K562 (cell line): Measurements from ENCODE around the gene TMEM120B. TPM values are rescaled to one million over a fixed set of nuclear protein-coding genes. Genes with fewer than 3 reads are reported as not detected.

Experiments
- BCLAF1 ChIP-seq, 2 experiments: fragments of 450-650 bp in 1 of 2; IDR thresholded peaks; 2 replicates each; pipeline ENCODE4 v1.6.1; 2011 to 2017; ENCODE audit warnings: low read depth in 2 of 2, antibody characterized with exemption in 1 of 2, borderline replicate concordance in 1 of 2, low read length in 1 of 2, mild to moderate bottlenecking in 1 of 2, mixed read lengths in 1 of 2; ENCODE audit not compliant: control insufficient read depth in 1 of 2
- MAFG ChIP-seq: fragments of 450-650 bp; conservative IDR thresholded peaks from 2 replicates; pipeline ENCODE4 v1.6.1; 2016; ENCODE audit warnings: missing genetic modification characterization, missing compliant biosample characterization
- MIER1 ChIP-seq: fragments of 450-650 bp; IDR thresholded peaks from 2 replicates; pipeline ENCODE4 v1.6.1; 2016; ENCODE audit warnings: antibody characterized with exemption, mild to moderate bottlenecking, low read depth
- RFX7 ChIP-seq: fragments of 250-450 bp; sonication (Bioruptor Pico); IDR thresholded peaks from 2 replicates; pipeline ENCODE4 v1.5.1; 2021; ENCODE audit warnings: mild to moderate bottlenecking
- ZNF445 ChIP-seq: fragments of 250-450 bp; sonication (Bioruptor Pico); IDR thresholded peaks from 2 replicates; pipeline ENCODE4 v1.4.0; 2020; ENCODE audit warnings: low read depth, mild to moderate bottlenecking, moderate library complexity
- ZNF740 ChIP-seq, 3 experiments: fragments of 200-800 bp in 1 of 3; sonication (Bioruptor generic) in 1 of 3; sonication (generic) in 1 of 3; formaldehyde crosslinking in 1 of 3; IDR thresholded peaks; 2 replicates each; pipeline versions ENCODE4 v1.6.1 to v1.8.0; 2016 to 2022; ENCODE audit warnings: mild to moderate bottlenecking in 2 of 3, missing compliant biosample characterization in 2 of 3, missing genetic modification characterization in 2 of 3, missing genetic modification reagents in 1 of 3
- ZSCAN29 ChIP-seq: fragments of 450-650 bp; IDR thresholded peaks from 2 replicates; pipeline ENCODE4 v1.6.1; 2017
- polyA plus RNA-seq, 8 experiments: library from polyadenylated mRNA; depleted of rRNA in 4 of 8; stranded (reverse) in 5 of 8; unstranded in 3 of 8; fragments of >200 nt; fragmentation: Nextera tagmentation in 2 of 8; fragmentation: Illumina TruSeq in 1 of 8; extraction: Ambion mirVana in 2 of 8; extraction: Trizol in 1 of 8; gene quantifications; 2 replicates each; pipeline versions ENCODE4 v1.2.1 to v1.2.3, GENCODE V29; 2011 to 2014; ENCODE audit warnings: inconsistent platforms in 1 of 8, missing spikeins in 1 of 8
- total RNA-seq, 7 experiments: library from RNA; depleted of rRNA in 6 of 7; stranded (reverse); fragments of >200 nt in 6 of 7; fragmentation: Illumina TruSeq in 2 of 7; extraction: Trizol in 2 of 7; gene quantifications; 2 replicates each; pipeline versions ENCODE4 v1.2.1 to v1.2.3, GENCODE V29; 2011 to 2021; ENCODE audit warnings: low replicate concordance in 1 of 7
- TF ChIP-seq, protein P1 (sequence below): fragments of 450-650 bp; IDR thresholded peaks from 2 replicates; pipeline ENCODE4 v1.7.0; 2016; ENCODE audit warnings: borderline replicate concordance

Gene TMEM120B
- total and polyA plus RNA-seq, 9 of the 15 experiments (the other 6 are each of a cell fraction or from before 2014, with no cell fraction given) = 1.7 to 18.6 (median 7.4) TPM

GRCh38 chr12:121802485-121802842, 89.9 kb downstream of the TMEM120B start (continued):
- 0 out of 4 replicates have a peak, but pooled peaks of 1 of the 2 experiments have one; percentile 55 for TF ChIP-seq BCLAF1 (IDR thresholded peaks at IDR 0.05; ENCODE audit: borderline replicate concordance in 1 of 2, control insufficient read depth in 1 of 2, low read depth in 2 of 2, low read length in 1 of 2)
- no peak for TF ChIP-seq ZNF445 (CRISPR knock-in tag)
- TF ChIP-seq RFX7 (CRISPR knock-in tag) = 0 out of 2 replicates have a peak, but pooled peaks have one; percentile 62
- peak; percentile 20; the same call in 1 of the 2 replicates for TF ChIP-seq ZSCAN29
- TF ChIP-seq, protein P1, sequence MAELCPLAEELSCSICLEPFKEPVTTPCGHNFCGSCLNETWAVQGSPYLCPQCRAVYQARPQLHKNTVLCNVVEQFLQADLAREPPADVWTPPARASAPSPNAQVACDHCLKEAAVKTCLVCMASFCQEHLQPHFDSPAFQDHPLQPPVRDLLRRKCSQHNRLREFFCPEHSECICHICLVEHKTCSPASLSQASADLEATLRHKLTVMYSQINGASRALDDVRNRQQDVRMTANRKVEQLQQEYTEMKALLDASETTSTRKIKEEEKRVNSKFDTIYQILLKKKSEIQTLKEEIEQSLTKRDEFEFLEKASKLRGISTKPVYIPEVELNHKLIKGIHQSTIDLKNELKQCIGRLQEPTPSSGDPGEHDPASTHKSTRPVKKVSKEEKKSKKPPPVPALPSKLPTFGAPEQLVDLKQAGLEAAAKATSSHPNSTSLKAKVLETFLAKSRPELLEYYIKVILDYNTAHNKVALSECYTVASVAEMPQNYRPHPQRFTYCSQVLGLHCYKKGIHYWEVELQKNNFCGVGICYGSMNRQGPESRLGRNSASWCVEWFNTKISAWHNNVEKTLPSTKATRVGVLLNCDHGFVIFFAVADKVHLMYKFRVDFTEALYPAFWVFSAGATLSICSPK = no peak
- TF ChIP-seq MIER1 = no peak
- TF ChIP-seq ZNF740 (CRISPR knock-in tag; IDR thresholded peaks at IDR 0.05) = peak; percentile 66; the same call in 1 of the 2 replicates
- TF ChIP-seq ZNF740 (tag; IDR thresholded peaks at IDR 0.05) = peak; percentile 59 to 63; a peak in 2 of 4 replicates
- TF ChIP-seq MAFG = 0 out of 2 replicates have a peak, but pooled peaks have one; percentile 12
